Renal pelvis (tissue), 4 donors: ENCODE measurements around the gene RCOR3. TPM values are rescaled to one million over a fixed set of nuclear protein-coding genes. Genes with fewer than 3 reads are reported as not detected.
"Not testable (repeated sequence)": the region's sequence is repeated elsewhere in the genome, so short reads cannot be mapped to it uniquely, and the experiment has no call there.

Source experiments
- DNase-seq: peaks from one replicate; pipeline ENCODE4 v3.0.0-alpha.2; 2013
- polyA plus RNA-seq, 3 donors: library from polyadenylated mRNA; unstranded; fragments of 120-200 nt; gene quantifications; one replicate each; pipeline ENCODE4 v1.2.1, GENCODE V29; 2013; ENCODE audit not compliant: insufficient read length in 3 of 3

The RCOR3 gene
- polyA plus RNA-seq, 3 donors: 70.9 to 100 (median 91.5) TPM

DNA sequence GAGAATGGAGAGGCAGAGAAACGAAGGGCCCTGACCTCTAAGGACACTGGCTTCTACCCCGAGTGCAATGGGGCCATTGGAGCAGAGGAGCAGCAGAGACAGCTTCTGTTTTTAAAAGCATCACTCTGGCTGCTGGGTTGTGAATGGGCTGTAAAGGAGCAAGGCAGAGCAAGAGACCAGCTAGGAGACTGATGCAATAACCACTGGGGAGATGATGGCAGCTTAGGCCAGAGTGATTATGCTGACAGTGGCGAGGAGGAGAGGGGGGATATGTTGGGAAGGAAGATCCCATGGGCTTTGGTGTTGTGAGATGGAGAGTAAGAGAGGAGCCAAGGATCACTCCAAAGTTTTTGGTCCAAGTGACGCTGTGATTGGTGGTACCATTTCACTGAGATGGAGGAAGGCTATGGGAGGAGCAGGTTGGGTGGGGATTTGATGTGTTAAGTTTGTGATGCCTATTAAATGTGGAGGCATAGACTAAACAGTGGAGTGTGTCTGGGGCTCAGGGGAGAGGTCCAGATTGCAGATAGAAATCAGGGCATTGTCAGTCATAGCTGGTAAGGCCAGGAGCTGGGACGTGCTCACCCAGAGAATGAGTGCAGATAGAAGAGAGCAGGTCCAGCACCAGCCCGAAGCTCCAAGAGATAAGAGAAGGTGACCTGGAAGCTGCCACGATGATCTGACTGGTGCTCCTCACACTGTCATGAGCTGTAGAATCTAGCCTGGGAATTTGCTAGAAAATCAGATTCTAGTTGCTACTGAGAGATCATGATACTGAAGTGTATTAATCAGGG, 78.5 kb downstream of the RCOR3 start:
- no peak for DNase-seq

GRCh38 chr1:211338224-211338620, 79.1 kb downstream of the RCOR3 start:
- DNase-seq: no peak

- DNase-seq: no peak
These were observed 80.5 kb downstream of the RCOR3 start for GRCh38 chr1:211339631-211340041.

DNA sequence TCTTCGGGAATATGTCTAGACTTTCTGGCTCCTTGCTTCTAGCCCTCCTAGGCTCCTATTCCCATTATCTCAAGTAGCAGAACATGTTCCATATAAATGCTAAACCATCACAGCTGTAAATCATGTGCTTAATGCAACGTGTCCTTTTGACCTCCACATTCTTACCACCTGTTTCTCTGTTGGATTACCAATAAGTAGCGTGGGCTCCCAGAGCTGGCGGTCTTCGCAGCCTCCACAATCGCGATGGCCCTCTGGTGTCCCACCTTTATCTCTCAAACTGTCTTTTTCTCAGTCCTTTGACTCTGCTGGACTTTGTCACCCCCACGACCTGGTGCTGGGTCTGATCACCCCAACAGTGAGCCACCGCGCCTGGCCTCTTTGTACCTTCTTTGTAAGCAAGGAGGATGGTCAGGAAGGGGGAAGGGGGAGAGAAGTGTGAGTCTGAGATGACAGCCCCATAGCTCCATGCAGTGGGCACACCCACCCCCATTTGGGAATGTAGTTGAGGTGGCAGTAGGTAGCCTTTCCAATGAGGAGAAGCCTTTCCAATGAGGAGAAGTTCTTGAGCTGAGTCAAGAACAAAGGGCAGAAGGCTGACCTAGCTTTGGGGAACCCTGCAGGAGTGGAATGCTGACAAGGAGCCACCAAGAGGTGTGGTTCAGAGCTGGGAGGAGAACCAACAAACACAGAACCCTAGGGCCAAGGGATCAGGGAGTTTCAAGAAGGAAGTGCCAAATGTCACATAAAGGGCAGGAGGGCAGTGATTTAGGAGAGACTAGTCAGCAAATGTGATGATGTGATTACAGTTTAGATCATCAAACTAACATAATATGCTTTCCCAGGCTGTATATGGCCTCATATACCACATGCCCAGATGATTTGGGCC, 81.7 kb downstream of the RCOR3 start:
- DNase-seq: no peak

- no peak for DNase-seq
These were observed 82.8 kb downstream of the RCOR3 start for GRCh38 chr1:211341999-211342398.

GRCh38 chr1:211343607-211344006, 84.4 kb downstream of the RCOR3 start:
- no peak for DNase-seq

DNA sequence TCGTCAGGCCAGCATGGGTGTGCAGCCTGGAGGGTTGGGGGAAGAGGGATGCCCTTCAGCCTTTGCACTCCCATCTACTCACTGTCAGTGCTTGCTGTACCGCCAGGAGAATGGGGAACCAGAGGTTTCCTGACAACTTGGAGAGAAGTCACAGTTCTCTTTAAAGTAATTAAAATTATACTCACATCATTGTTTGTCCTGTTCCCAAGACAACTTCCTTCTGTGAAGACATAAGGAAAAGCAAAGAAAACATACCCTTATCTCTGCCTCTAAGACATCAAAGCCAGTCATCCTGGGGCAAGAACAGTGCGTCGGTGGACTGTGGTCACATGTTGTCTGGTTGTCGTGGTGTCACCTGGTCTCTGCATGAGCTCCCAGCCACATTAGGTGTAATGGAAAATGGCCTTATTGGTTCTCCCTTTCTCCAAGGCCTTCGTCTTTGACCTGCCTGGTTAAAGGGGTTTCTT, 85.0 kb downstream of the RCOR3 start:
- DNase-seq: no peak

GRCh38 chr1:211345719-211346118, 86.6 kb downstream of the RCOR3 start:
- no peak for DNase-seq

DNA sequence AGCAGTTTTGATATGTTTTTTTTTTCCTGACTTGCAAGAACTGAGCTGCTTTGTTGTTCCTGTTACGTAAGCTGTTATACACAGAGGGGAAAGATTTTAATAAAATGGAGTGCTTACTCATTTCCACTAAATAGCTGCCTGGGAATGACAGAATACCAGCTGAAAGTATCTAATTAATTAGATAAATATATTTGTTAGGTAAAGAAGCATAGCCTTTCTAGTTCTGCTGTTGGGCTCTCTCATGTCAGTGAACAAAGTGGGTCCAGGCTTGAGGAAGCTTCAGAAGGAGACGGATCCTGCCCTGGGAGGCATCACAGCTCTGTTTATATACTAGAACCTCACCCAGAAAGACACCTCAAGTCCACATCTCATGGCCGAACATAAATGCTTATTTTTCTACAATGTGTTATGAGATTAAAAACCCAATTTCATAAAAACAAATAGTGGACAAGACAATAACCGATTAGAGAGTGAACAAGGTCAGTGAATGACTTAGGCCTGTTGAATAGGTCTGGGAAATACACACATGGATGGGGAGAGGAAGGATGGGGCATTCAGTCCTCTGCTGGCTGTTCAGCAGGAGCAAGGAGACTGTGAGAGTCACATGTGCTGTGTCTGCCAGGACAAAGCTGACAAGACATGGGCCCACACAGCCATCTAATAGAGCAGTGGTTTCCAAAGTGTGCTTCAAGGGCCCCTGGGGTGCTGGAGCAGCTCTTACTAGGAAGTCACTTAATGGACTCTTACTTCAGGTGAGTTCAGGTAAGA, 88.1 kb downstream of the RCOR3 start:
- no peak for DNase-seq

GRCh38 chr1:211348547-211348946, 89.4 kb downstream of the RCOR3 start:
- no peak for DNase-seq

GRCh38 chr1:211349741-211350140, 90.6 kb downstream of the RCOR3 start:
- no peak for DNase-seq

DNA sequence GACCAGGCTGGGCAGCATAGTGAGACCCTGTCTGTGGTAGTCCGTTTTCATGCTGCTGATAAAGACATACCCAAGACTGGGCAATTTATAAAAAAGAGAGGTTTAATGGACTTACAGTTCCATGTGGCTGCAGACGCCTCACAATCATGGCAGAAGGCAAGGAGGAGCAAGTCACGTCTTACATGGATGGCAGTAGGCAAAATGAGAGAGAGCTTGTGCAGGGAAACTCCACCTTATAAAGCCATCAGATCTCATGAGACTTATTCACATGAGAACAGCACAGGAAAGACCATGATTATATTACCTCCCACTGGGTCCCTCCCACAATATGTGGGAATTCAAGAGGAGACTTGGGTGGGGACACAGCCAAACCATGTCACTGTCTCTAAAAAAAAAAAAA, 92.9 kb downstream of the RCOR3 start:
- DNase-seq: not testable (repeated sequence)

GRCh38 chr1:211352465-211352864, 93.3 kb downstream of the RCOR3 start:
- DNase-seq: no peak

DNA sequence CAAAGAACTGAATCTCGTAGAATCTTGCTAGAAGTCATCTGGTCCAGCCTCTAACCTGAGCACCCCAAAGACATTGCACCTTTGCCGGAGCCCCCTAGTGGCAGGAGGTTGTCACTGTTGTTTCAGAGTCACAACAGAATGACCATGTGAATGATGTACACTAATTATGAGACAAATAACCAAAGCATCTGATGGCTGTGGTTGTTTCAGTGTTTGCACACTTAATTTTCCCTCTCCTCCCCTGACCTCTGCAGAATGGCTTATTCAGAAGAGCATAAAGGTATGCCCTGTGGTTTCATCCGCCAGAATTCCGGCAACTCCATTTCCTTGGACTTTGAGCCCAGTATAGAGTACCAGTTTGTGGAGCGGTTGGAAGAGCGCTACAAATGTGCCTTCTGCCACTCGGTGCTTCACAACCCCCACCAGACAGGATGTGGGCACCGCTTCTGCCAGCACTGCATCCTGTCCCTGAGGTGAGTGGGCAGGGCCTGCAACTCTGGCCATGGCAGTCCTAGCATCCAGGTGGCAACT, 93.9 kb downstream of the RCOR3 start:
- DNase-seq: no peak

GRCh38 chr1:211353562-211354212, 94.5 kb downstream of the RCOR3 start:
- DNase-seq: no peak

- DNase-seq: no peak
These were observed 96.7 kb downstream of the RCOR3 start for GRCh38 chr1:211355873-211356272.

- no peak for DNase-seq
These were observed 97.7 kb downstream of the RCOR3 start for GRCh38 chr1:211356723-211357407.

DNA sequence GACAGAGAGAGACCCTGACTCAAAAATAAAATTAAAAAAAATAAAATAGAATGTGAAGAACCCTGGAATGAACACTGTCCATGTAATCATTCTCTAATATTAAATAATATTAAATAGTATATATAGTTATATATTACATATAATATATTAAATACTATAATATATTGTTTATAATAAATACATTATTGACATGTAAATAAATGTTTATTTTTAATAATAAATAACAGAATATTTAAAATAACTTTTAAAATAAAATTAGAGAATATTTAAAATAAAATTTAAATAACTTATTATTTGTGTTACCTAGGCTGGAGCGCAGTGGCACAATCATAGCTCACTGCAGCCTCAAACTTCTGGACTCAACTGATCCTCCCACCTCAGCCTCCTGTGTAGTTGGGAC, 99.5 kb downstream of the RCOR3 start:
- no peak for DNase-seq

GRCh38 chr1:211359876-211360275, 100.7 kb downstream of the RCOR3 start:
- DNase-seq: no peak

GRCh38 chr1:211361202-211361601, 102.0 kb downstream of the RCOR3 start:
- no peak for DNase-seq
